Esophagus (tissue), 2 donors: ENCODE results near the gene NOS1. TPM values are rescaled to one million over a fixed set of nuclear protein-coding genes. Genes with fewer than 3 reads are reported as not detected.

Experiments
- H3K27ac ChIP-seq, 2 donors: one replicate each; pipeline ENCODE4 v1.5.1; 2013; ENCODE audit warnings: low read depth in 2 of 2, mild to moderate bottlenecking in 2 of 2, inconsistent platforms in 1 of 2, low read length in 1 of 2, moderate library complexity in 1 of 2
- H3K27me3 ChIP-seq, 2 donors: one replicate each; pipeline ENCODE4 v1.6.1; 2013; ENCODE audit warnings: low read length in 2 of 2, control low read depth in 1 of 2, mild to moderate bottlenecking in 1 of 2; ENCODE audit not compliant: insufficient read depth in 2 of 2, control insufficient read depth in 1 of 2
- H3K36me3 ChIP-seq, 2 donors: one replicate each; pipeline ENCODE4 v1.6.1; 2013; ENCODE audit warnings: low read length in 1 of 2; ENCODE audit not compliant: control insufficient read depth in 2 of 2, insufficient read depth in 2 of 2
- H3K4me1 ChIP-seq, 2 donors: one replicate each; pipeline ENCODE4 v1.6.1; 2013; ENCODE audit warnings: low read length in 1 of 2; ENCODE audit not compliant: control insufficient read depth in 2 of 2, insufficient read depth in 2 of 2
- H3K4me3 ChIP-seq, 2 donors: one replicate each; pipeline ENCODE4 v1.5.1; 2013; ENCODE audit warnings: low read length in 2 of 2, mild to moderate bottlenecking in 2 of 2, low read depth in 1 of 2, moderate library complexity in 1 of 2
- H3K9me3 ChIP-seq, 2 donors: one replicate each; pipeline ENCODE4 v1.6.1; 2013; ENCODE audit warnings: mild to moderate bottlenecking in 2 of 2, low read depth in 1 of 2, low read length in 1 of 2, moderate library complexity in 1 of 2; ENCODE audit not compliant: control insufficient read depth in 2 of 2, insufficient read depth in 1 of 2
- WGBS, 2 donors: extraction: QIAGEN DNeasy Blood & Tissue Kit; methylation state at CpG; one replicate each; pipeline ENCODE4 v1.1.7; 2013; 5-methylcytosine and 5-hydroxymethylcytosine counted together
- polyA plus RNA-seq, 2 donors: library from polyadenylated mRNA; stranded (reverse); fragments of 200-250 nt; gene quantifications; one replicate each; pipeline ENCODE4 v1.2.3, GENCODE V29; 2013
- donor health status: healthy with polysubstance abuse.
- donor health status: Bipolar disorder and iron deficiency.

NOS1 gene
- polyA plus RNA-seq, 2 donors, result 0.32 to 0.35 TPM

DNA sequence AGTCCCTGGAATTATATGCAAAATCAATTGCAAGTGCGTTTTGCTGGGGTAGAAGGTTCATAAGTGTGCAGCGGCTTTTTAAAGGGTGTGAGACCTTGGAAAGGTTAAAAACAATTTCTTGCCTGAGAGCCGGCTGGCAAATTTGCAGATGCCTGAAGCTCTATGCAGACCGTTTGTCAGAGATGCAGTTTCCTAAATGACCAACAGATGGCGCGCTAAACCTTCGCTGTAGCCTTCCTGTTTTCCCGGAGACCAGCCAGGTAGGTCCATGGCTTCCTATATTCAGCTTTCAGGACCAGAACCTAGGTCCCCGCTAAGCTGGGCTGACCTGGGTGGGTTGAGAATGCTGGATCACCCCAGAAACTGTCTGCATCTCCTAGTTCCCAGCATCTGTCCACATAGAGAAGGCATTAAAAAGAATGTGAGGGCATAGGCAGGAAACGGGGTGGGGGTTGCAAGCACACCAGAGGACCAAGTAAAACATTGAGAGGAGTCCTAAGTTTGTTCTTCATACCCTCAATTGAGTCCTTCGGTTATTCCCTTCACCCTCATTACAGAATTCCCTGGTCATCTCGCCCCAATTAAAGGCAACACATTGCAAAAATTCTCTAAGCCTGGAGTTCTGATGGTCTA lies 5.7 kb upstream of the NOS1 start:
- H3K4me3 ChIP-seq, result no peak overlapping the region
- H3K27ac ChIP-seq, result no peak overlapping the region
- H3K4me1 ChIP-seq, result no peaks in the 10 kb centered on the region
- peaks cover 0 to 4% of the 10 kb centered on the region in 2 donors for H3K9me3 ChIP-seq
- peaks cover 0 to under 1% of the 10 kb centered on the region in 2 donors for H3K27me3 ChIP-seq
- 18 to 20% methylated on average over 12 of the region's 12 CpGs for WGBS, 2 donors
- no peaks in the 10 kb centered on the region for H3K36me3 ChIP-seq

GRCh38 chr12:117365049-117365616 lies 3.7 kb upstream of the NOS1 start:
- H3K36me3 ChIP-seq, result no peaks in the 10 kb centered on the region
- peaks cover 4 to 12% of the 10 kb centered on the region in 2 donors for H3K27me3 ChIP-seq
- H3K9me3 ChIP-seq, result peaks cover 2 to 3% of the 10 kb centered on the region in 2 donors
- no peak overlapping the region for H3K4me3 ChIP-seq
- no peaks in the 10 kb centered on the region for H3K4me1 ChIP-seq
- no peak overlapping the region for H3K27ac ChIP-seq
- WGBS, 2 donors, result 56 to 71% methylated on average over 8 to 9 of the region's 9 CpGs

DNA sequence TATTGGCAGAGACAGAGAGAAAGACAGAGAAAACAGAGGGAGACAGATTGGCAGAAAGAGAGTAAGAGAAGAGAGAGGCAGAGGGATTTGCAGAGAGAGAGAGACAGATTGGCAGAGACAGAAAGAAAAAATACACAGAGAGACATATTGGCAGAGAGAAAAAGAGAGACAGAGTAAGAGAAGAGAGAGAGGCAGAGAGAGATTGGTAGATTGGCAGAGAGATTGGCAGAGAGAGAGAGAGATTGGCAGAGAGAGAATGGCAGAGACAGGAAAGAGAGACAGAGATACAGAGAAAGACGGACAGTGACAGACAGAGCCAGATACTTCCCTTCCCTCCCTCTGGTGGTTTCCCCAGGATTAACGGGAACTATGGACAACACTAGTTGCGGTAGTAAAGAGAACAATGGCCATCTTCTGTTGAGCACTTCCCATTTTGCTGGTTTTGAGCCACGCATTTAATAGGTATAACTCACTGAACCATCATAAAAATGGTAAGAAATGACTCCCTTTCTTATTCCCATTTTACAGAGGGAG lies 2.6 kb upstream of the NOS1 start:
- no peaks in the 10 kb centered on the region for H3K4me1 ChIP-seq
- H3K9me3 ChIP-seq, result peaks cover 0 to 2% of the 10 kb centered on the region in 2 donors
- H3K27me3 ChIP-seq, result peaks cover 4 to 13% of the 10 kb centered on the region in 2 donors
- H3K36me3 ChIP-seq, result no peaks in the 10 kb centered on the region
- H3K4me3 ChIP-seq, result no peak overlapping the region
- WGBS, 2 donors, result 40 to 45% methylated on average over 4 of the region's 4 CpGs
- H3K27ac ChIP-seq, result no peak overlapping the region

DNA sequence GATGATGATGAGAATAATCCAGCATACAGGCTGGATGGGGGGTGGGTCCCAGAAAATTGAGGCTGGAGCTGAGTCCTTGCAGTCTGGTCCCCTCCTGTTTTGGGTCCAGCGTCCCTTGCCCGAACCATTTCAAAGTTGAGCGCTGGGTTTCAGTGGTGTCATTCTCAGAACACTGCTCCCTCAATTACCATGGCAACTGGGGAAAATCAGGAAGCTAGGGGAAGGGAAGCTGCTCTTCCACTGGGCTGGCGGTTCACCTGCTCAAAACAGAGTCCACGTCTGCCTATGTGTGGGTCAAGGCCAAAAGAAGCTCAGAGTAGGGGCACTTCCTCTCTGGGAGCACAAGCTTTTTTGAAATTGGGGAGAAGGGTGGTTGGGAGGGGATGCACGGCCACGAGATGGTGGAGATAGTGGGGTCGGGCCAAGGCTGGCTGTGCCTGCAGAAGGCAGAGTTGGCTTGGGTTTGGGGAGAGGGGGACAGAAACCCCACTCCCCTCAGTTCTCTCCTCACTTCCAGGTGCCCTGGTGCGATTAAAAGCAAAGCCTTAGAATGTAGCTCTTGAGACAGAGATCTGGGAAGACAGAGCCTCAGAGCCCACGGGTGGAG lies 1.7 kb upstream of the NOS1 start:
- H3K9me3 ChIP-seq, result peaks cover 0 to 2% of the 10 kb centered on the region in 2 donors
- no peaks in the 10 kb centered on the region for H3K4me1 ChIP-seq
- 60 to 68% methylated on average over 10 of the region's 10 CpGs for WGBS, 2 donors
- H3K36me3 ChIP-seq, result no peaks in the 10 kb centered on the region
- no peak overlapping the region for H3K4me3 ChIP-seq
- H3K27me3 ChIP-seq, result peaks cover 4 to 13% of the 10 kb centered on the region in 2 donors
- no peak overlapping the region for H3K27ac ChIP-seq

- 78 to 79% methylated on average over 12 of the region's 12 CpGs for WGBS, 2 donors
- Histone ChIP-seq H3K36me3 (no peaks in the 10 kb centered on the region), H3K27me3 (peaks cover 4 to 13% of the 10 kb centered on the region in 2 donors), H3K4me3 (no peak overlapping the region), H3K27ac (no peak overlapping the region), H3K4me1 (no peaks in the 10 kb centered on the region), H3K9me3 (peaks cover 0 to 2% of the 10 kb centered on the region in 2 donors)
Observed at GRCh38 chr12:117362391-117362790, 965 bp upstream of the NOS1 start.

DNA sequence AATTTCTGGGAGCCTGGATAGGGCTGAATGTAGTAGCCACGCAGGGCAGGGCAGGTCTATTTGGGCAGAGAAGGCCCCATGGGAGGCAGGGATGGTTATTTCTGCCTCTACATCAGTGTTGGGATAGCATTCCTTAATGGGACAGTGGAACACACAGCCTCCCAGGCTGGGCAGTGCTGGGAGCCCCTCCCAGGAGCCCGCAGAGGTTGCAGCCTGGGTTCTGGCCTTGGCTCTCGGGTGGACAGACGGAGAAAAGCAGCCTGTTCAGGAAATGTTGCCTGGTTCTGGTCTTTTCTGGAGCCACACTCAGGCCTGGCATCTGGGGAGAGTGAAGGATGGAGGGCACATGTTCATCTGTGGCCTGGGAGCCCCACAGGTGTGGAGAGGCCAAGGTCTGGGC lies 479 bp upstream of the NOS1 start:
- H3K4me3 ChIP-seq, result no peak overlapping the region
- no peak overlapping the region for H3K27ac ChIP-seq
- H3K27me3 ChIP-seq, result peaks cover 4 to 13% of the 10 kb centered on the region in 2 donors
- no peaks in the 10 kb centered on the region for H3K36me3 ChIP-seq
- H3K9me3 ChIP-seq, result peaks cover 0 to 2% of the 10 kb centered on the region in 2 donors
- no peaks in the 10 kb centered on the region for H3K4me1 ChIP-seq
- 63 to 76% methylated on average over 4 of the region's 4 CpGs for WGBS, 2 donors

DNA sequence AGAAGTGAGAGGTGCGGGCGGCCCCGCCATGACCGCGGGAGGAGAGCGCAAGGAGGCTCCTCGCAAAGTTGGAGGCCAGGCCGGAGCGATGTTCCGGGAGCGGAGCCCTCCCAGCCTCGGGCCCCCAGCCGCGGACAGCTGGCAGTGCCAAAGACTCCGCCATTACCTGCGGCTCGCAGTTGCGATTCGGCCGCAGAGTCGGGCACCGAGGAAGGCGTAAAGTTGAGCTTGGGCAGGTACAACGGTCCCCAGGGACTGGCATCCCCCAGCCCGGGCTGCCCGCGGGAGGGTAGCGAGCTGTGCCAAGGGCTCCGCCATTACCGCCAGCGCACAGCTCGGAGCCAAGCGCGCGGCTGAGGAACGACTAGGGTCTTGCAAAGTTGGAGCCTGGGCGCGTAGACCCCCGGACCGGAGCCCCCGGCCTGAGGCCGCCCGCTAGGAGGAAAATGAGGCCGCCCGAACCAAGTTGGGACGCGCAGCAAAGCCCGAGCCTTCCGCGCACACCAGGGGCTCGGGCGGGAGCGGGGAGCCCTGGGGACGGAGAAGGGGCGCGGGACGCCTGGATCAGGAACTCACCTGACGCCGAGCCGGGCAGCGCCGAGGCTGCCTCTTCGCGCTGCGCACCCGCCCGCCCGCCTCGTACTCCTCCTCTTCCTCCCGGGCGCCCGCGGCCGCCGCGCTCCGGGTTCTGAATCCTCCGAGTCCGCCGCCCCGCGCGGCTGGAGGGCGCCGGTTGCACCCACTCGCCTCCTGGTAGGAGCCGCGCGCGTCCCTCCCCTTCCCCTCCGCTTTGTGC lies 677 bp downstream of the NOS1 start:
- H3K27ac ChIP-seq, result no peak overlapping the region
- 2 to 7% methylated on average over 60 to 91 of the region's 91 CpGs for WGBS, 2 donors
- peaks cover 4 to 13% of the 10 kb centered on the region in 2 donors for H3K27me3 ChIP-seq
- peaks cover 0 to 2% of the 10 kb centered on the region in 2 donors for H3K9me3 ChIP-seq
- no peaks in the 10 kb centered on the region for H3K4me1 ChIP-seq
- H3K36me3 ChIP-seq, result no peaks in the 10 kb centered on the region
- H3K4me3 ChIP-seq, result peak overlapping the region; percentile 40 to 44

DNA sequence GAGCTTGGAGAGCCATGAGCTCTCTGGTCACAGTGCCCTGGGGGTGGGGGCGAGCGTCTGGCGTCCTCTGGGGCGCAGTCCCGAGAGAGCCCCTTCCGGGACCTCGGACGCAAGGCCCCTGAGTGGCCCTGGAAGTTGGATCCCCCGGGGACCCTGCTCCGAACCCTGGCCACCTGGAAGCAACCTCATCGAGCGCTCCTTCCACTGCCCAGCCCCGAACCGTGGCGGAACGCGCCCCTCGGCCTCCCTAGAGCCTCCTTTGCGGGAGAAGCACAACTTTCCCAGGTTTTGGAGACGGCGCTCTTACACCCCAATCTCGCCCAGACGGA lies 1.2 kb downstream of the NOS1 start:
- H3K36me3 ChIP-seq, result no peaks in the 10 kb centered on the region
- no peak overlapping the region for H3K27ac ChIP-seq
- H3K4me1 ChIP-seq, result no peaks in the 10 kb centered on the region
- H3K9me3 ChIP-seq, result peaks cover 0 to 2% of the 10 kb centered on the region in 2 donors
- WGBS, 2 donors, result 3 to 12% methylated on average over 23 of the region's 23 CpGs
- H3K27me3 ChIP-seq, result peaks cover 4 to 13% of the 10 kb centered on the region in 2 donors
- H3K4me3 ChIP-seq, result peak overlapping the region; percentile 40 to 44

DNA sequence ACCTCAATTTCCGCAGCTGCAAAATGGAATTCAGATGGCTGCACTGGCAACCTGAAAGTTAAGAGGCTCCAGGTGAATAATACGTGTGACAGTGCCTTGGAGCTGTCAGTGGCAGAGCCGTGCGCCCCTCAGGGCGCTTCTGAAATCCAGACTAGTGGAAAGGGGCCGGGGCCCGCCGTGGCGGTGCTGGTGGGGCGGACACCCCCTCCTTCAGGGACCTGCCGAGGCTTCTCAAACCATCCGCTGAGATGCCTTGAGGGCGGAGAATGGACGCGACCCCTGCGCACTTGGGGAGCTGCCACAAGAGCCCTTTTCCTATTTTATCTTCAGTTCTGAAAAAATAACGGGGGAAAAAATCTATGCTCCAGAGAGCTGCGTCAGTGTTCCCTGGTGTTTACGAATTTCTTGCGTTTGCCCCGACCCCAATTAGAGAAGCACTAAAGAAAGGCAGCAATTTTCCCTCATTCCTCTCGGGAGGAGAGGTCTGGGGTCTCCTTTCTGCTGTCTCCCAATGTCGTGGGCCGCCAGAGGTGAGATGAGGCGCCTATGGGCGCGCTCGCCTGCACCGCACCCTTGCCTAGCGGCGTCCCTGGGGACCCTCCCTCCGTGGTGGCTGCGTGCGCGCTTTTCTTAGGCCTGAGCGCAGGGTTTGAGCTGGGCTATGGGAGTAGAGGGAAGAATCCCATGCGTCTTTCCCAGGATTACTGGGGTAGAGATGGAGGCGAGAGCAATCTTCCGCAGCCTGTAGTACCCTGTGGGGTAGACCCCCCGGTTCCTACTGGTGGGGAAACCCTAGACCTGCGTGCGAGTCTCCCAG lies 2.2 kb downstream of the NOS1 start:
- Histone ChIP-seq H3K4me3 (no peak overlapping the region), H3K9me3 (peaks cover 0 to 2% of the 10 kb centered on the region in 2 donors), H3K4me1 (no peaks in the 10 kb centered on the region), H3K36me3 (no peaks in the 10 kb centered on the region), H3K27me3 (peaks cover 4 to 13% of the 10 kb centered on the region in 2 donors), H3K27ac (no peak overlapping the region)
- WGBS, 2 donors, result 47 to 51% methylated on average over 42 of the region's 42 CpGs
